VCaP (cell line): Measurements from ENCODE around the gene MYL2.

Source experiments
- H3K27ac ChIP-seq: fragments of 450-650 bp; 2 replicates; pipeline ENCODE4 v1.5.1; 2017
- CTCF ChIP-seq: fragments of 450-650 bp; conservative IDR thresholded peaks from 2 replicates; pipeline ENCODE4 v1.5.1; 2017; ENCODE audit warnings: mild to moderate bottlenecking, moderate library complexity

Gene MYL2

GRCh38 chr12:110928700-110929099 lies 8.3 kb upstream of the MYL2 start:
- no peak overlapping the region for H3K27ac ChIP-seq
- TF ChIP-seq CTCF = no peak

GRCh38 chr12:110927546-110927945 lies 7.2 kb upstream of the MYL2 start:
- TF ChIP-seq CTCF = no peak
- no peak overlapping the region for H3K27ac ChIP-seq

- TF ChIP-seq CTCF = no peak
- H3K27ac ChIP-seq = no peak overlapping the region
These were observed 3.4 kb upstream of the MYL2 start for GRCh38 chr12:110923692-110924334.

GRCh38 chr12:110923192-110923591 lies 2.8 kb upstream of the MYL2 start:
- no peak for TF ChIP-seq CTCF
- no peak overlapping the region for H3K27ac ChIP-seq

GRCh38 chr12:110922652-110923051 lies 2.3 kb upstream of the MYL2 start:
- no peak for TF ChIP-seq CTCF
- H3K27ac ChIP-seq = no peak overlapping the region

GRCh38 chr12:110921262-110921661 lies 883 bp upstream of the MYL2 start:
- no peak overlapping the region for H3K27ac ChIP-seq

GRCh38 chr12:110919720-110920119 lies 659 bp downstream of the MYL2 start:
- H3K27ac ChIP-seq = no peak overlapping the region

More at GRCh38 chr12:110921262-110921661, 883 bp upstream of the MYL2 start:
- TF ChIP-seq CTCF = no peak

More at GRCh38 chr12:110919720-110920119, 659 bp downstream of the MYL2 start:
- TF ChIP-seq CTCF = no peak
